ENCODE measurements around the gene PCF11. TPM values are rescaled to one million over a fixed set of nuclear protein-coding genes. Genes with fewer than 3 reads are reported as not detected.

The PCF11 gene
- 53.2 TPM for total RNA-seq (ENCODE audit: unreplicated experiment)
- long read RNA-seq, partial matches to known transcripts = 1 of 2 reads
- long read RNA-seq, other reads (novel, unspliced or antisense) = 1 of 2 reads

GRCh38 chr11:83156996-83157593 is at the start of gene PCF11:
TSS of gene PCF11 (plus strand) at chr11:83157131. CDS start at chr11:83157440, 309 bp downstream.
- H3K4me1 Mint-ChIP-seq (ENCODE audit: unreplicated experiment) = peaks cover 29% of the 10 kb centered on the region
- H3K27me3 Mint-ChIP-seq (ENCODE audit: unreplicated experiment) = peaks cover 21% of the 10 kb centered on the region
- no peaks in the 10 kb centered on the region for H3K9me3 Mint-ChIP-seq (ENCODE audit: unreplicated experiment)
- H3K4me3 Mint-ChIP-seq (ENCODE audit: unreplicated experiment) = peak within 1 kb of the TSS; percentile 100
- H3K36me3 Mint-ChIP-seq (ENCODE audit: low read depth, unreplicated experiment) = peaks cover 10% of the 10 kb centered on the region
- no peak for DNase-seq (ENCODE audit: low spot score)
- peak within 1 kb of the TSS; percentile 100 for H3K27ac Mint-ChIP-seq (ENCODE audit: unreplicated experiment)
- no peak for TF ChIP-seq CTCF (IDR thresholded peaks at IDR 0.05; ENCODE audit: unreplicated experiment)

- DNase-seq (ENCODE audit: low spot score) = no peak
- H3K27ac Mint-ChIP-seq (ENCODE audit: unreplicated experiment) = no peak overlapping the region
- H3K36me3 Mint-ChIP-seq (ENCODE audit: low read depth, unreplicated experiment) = no peaks in the 10 kb centered on the region
Observed at GRCh38 chr11:83112886-83113285, 44.0 kb upstream of the PCF11 start.

GRCh38 chr11:83115026-83115425 is 41.9 kb upstream of the PCF11 start:
- Mint-ChIP-seq H3K36me3 (ENCODE audit: low read depth, unreplicated experiment) (no peaks in the 10 kb centered on the region), H3K4me1 (ENCODE audit: unreplicated experiment) (peaks cover 7% of the 10 kb centered on the region)

More at GRCh38 chr11:83112886-83113285, 44.0 kb upstream of the PCF11 start:
- no peaks in the 10 kb centered on the region for H3K9me3 Mint-ChIP-seq (ENCODE audit: unreplicated experiment)
- TF ChIP-seq CTCF (IDR thresholded peaks at IDR 0.05; ENCODE audit: unreplicated experiment) = no peak
- H3K27me3 Mint-ChIP-seq (ENCODE audit: unreplicated experiment) = no peaks in the 10 kb centered on the region
- H3K4me1 Mint-ChIP-seq (ENCODE audit: unreplicated experiment) = no peaks in the 10 kb centered on the region
- no peak overlapping the region for H3K4me3 Mint-ChIP-seq (ENCODE audit: unreplicated experiment)

GRCh38 chr11:83115551-83115950 is 41.4 kb upstream of the PCF11 start:
- no peak for TF ChIP-seq CTCF (IDR thresholded peaks at IDR 0.05; ENCODE audit: unreplicated experiment)
- no peak for DNase-seq (ENCODE audit: low spot score)
- H3K4me3 Mint-ChIP-seq (ENCODE audit: unreplicated experiment) = no peak overlapping the region
- no peaks in the 10 kb centered on the region for H3K9me3 Mint-ChIP-seq (ENCODE audit: unreplicated experiment)
- H3K36me3 Mint-ChIP-seq (ENCODE audit: low read depth, unreplicated experiment) = no peaks in the 10 kb centered on the region
- H3K27me3 Mint-ChIP-seq (ENCODE audit: unreplicated experiment) = no peaks in the 10 kb centered on the region
- H3K4me1 Mint-ChIP-seq (ENCODE audit: unreplicated experiment) = peaks cover 7% of the 10 kb centered on the region
- no peak overlapping the region for H3K27ac Mint-ChIP-seq (ENCODE audit: unreplicated experiment)

More at GRCh38 chr11:83115026-83115425, 41.9 kb upstream of the PCF11 start:
- H3K4me3 Mint-ChIP-seq (ENCODE audit: unreplicated experiment) = no peak overlapping the region
- no peak for TF ChIP-seq CTCF (IDR thresholded peaks at IDR 0.05; ENCODE audit: unreplicated experiment)
- H3K9me3 Mint-ChIP-seq (ENCODE audit: unreplicated experiment) = no peaks in the 10 kb centered on the region
- no peaks in the 10 kb centered on the region for H3K27me3 Mint-ChIP-seq (ENCODE audit: unreplicated experiment)
- no peak for DNase-seq (ENCODE audit: low spot score)
- H3K27ac Mint-ChIP-seq (ENCODE audit: unreplicated experiment) = no peak overlapping the region

- no peak for TF ChIP-seq CTCF (IDR thresholded peaks at IDR 0.05; ENCODE audit: unreplicated experiment)
- no peaks in the 10 kb centered on the region for H3K36me3 Mint-ChIP-seq (ENCODE audit: low read depth, unreplicated experiment)
- no peak overlapping the region for H3K4me3 Mint-ChIP-seq (ENCODE audit: unreplicated experiment)
- DNase-seq (ENCODE audit: low spot score) = no peak
- H3K27ac Mint-ChIP-seq (ENCODE audit: unreplicated experiment) = no peak overlapping the region
- no peaks in the 10 kb centered on the region for H3K27me3 Mint-ChIP-seq (ENCODE audit: unreplicated experiment)
- peaks cover 7% of the 10 kb centered on the region for H3K4me1 Mint-ChIP-seq (ENCODE audit: unreplicated experiment)
- no peaks in the 10 kb centered on the region for H3K9me3 Mint-ChIP-seq (ENCODE audit: unreplicated experiment)
Observed at GRCh38 chr11:83116015-83116641, 40.8 kb upstream of the PCF11 start.

Measured in endothelial cell (in vitro differentiated cells).